ENCODE results near the gene EVX2. TPM values are rescaled to one million over a fixed set of nuclear protein-coding genes. Genes with fewer than 3 reads are reported as not detected.

Gene EVX2
- total and polyA plus RNA-seq, 8 donors = not detected

- Histone ChIP-seq H3K36me3 (no peaks in the 10 kb centered on the region), H3K27ac (no peak within 1 kb of the TSS), H3K4me3 (peak within 1 kb of the TSS in 1 of 4 donors; percentile 2), H3K4me1 (peaks cover 0 to 12% (median 5%) of the 10 kb centered on the region in 4 donors), H3K27me3 (peaks cover 51 to 100% (median 95%) of the 10 kb centered on the region in 3 donors), H3K9me3 (peaks cover 0 to 12% (median 0%) of the 10 kb centered on the region in 4 donors)
- WGBS, 5 donors = 5 to 12% (median 10%) methylated on average over 50 to 66 of the region's 66 CpGs
- TF ChIP-seq, protein P1, sequence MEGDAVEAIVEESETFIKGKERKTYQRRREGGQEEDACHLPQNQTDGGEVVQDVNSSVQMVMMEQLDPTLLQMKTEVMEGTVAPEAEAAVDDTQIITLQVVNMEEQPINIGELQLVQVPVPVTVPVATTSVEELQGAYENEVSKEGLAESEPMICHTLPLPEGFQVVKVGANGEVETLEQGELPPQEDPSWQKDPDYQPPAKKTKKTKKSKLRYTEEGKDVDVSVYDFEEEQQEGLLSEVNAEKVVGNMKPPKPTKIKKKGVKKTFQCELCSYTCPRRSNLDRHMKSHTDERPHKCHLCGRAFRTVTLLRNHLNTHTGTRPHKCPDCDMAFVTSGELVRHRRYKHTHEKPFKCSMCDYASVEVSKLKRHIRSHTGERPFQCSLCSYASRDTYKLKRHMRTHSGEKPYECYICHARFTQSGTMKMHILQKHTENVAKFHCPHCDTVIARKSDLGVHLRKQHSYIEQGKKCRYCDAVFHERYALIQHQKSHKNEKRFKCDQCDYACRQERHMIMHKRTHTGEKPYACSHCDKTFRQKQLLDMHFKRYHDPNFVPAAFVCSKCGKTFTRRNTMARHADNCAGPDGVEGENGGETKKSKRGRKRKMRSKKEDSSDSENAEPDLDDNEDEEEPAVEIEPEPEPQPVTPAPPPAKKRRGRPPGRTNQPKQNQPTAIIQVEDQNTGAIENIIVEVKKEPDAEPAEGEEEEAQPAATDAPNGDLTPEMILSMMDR (IDR thresholded peaks at IDR 0.05) = no peak
- TF ChIP-seq POLR2AphosphoS5 (IDR thresholded peaks at IDR 0.05) (no peak), POLR2A (IDR thresholded peaks at IDR 0.05) (no peak), EP300 (IDR thresholded peaks at IDR 0.05) (no peak)
- intact Hi-C loops (cut with DNase I; ENCODE audit: low total_unique reads) = no loop called here
- DNase-seq = peak in 1 of 2 donors; percentile 71
Measured at GRCh38 chr2:176115883-176116813, 32.4 kb upstream of the EVX2 start, which contains the start of gene HOXD10. HOXD10 (plus strand) TSS chr2:176116778; CDS start chr2:176116834, 56 bp downstream.

DNA sequence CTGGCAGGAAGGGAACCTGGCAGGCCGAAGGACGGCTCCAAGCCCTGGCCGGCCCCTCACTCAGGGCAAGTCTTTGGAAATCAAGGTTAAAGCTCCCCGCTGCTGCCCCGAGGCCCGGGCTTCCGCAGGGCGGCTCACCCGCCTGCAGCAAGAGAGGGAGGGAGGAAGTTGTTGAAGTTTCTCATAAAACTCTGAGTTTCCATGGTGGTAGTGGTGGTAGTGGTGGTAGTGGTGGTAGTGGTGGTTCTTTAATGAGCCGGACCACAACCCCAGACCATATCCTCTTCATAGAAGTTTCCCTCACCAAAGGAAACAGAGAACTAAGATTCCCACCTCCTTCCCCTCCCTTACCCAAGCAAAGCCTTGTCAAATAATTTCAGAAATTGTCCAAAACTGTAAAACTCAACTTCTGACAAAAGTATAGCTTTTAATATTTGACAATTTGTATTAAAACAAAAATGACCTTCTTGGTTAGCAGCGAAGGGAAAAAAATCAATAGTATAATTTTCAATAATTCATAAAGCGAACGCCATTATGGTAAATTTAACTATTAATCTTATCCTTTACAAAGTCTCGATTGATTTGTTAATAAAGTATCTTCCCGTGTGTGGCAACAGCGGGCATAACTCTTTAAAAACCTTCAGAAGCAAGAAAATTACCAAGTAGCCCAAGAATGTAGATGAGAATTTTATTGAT, 31.3 kb upstream of the EVX2 start:
- Histone ChIP-seq H3K27ac (no peak overlapping the region), H3K36me3 (no peaks in the 10 kb centered on the region), H3K27me3 (peaks cover 51 to 100% (median 95%) of the 10 kb centered on the region in 3 donors), H3K4me3 (no peak overlapping the region), H3K9me3 (peaks cover 0 to 12% (median 0%) of the 10 kb centered on the region in 4 donors), H3K4me1 (peaks cover 0 to 12% (median 7%) of the 10 kb centered on the region in 4 donors)
- TF ChIP-seq POLR2A (IDR thresholded peaks at IDR 0.05) (no peak), EP300 (IDR thresholded peaks at IDR 0.05) (no peak), POLR2AphosphoS5 (IDR thresholded peaks at IDR 0.05) (no peak)
- TF ChIP-seq, protein P1 (IDR thresholded peaks at IDR 0.05) = no peak
- no peak for DNase-seq
- WGBS, 5 donors = 15 to 22% (median 18%) methylated on average over 13 to 16 of the region's 16 CpGs
- intact Hi-C loops (cut with DNase I; ENCODE audit: low total_unique reads) = no loop called here

GRCh38 chr2:176114120-176114929, 30.6 kb upstream of the EVX2 start:
- no peak for DNase-seq
- no peak overlapping the region for H3K4me3 ChIP-seq
- intact Hi-C loops (cut with DNase I; ENCODE audit: low total_unique reads) = no loop called here
- TF ChIP-seq, protein P1 (IDR thresholded peaks at IDR 0.05) = no peak
- TF ChIP-seq POLR2AphosphoS5 (IDR thresholded peaks at IDR 0.05) = no peak
- no peak for TF ChIP-seq EP300 (IDR thresholded peaks at IDR 0.05)
- no peak for TF ChIP-seq POLR2A (IDR thresholded peaks at IDR 0.05)
- peaks cover 0 to 12% (median 0%) of the 10 kb centered on the region in 4 donors for H3K9me3 ChIP-seq
- WGBS, 5 donors = 9 to 16% (median 11%) methylated on average over 26 of the region's 26 CpGs
- peaks cover 52 to 100% (median 97%) of the 10 kb centered on the region in 3 donors for H3K27me3 ChIP-seq
- no peaks in the 10 kb centered on the region for H3K36me3 ChIP-seq
- no peak overlapping the region for H3K27ac ChIP-seq
- H3K4me1 ChIP-seq = peaks cover 0 to 12% (median 7%) of the 10 kb centered on the region in 4 donors

Measured in stomach (tissue), 9 donors.